GM21825 (cell line): ENCODE data around the gene ALKBH2.
"Not testable (repeated sequence)": the region's sequence is repeated elsewhere in the genome, so short reads cannot be mapped to it uniquely, and the experiment has no call there.

ENCODE experiments used
- ATAC-seq: cut with Tn5 transposase; IDR thresholded peaks from one replicate; pipeline ENCODE4 v1.9.1; 2021; ENCODE audit warnings: mild to moderate bottlenecking, moderate library complexity; ENCODE audit not compliant: unreplicated experiment

Gene ALKBH2

GRCh38 chr12:109069307-109070271 lies 23.7 kb downstream of the ALKBH2 start:
- ATAC-seq, result no peak

GRCh38 chr12:109065853-109066193 lies 27.4 kb downstream of the ALKBH2 start:
- ATAC-seq, result no peak

GRCh38 chr12:109065154-109065852 lies 28.0 kb downstream of the ALKBH2 start:
- ATAC-seq, result no peak

GRCh38 chr12:109064143-109064542 lies 29.1 kb downstream of the ALKBH2 start:
- ATAC-seq, result no peak

- ATAC-seq, result no peak
Measured at GRCh38 chr12:109058773-109059172, 34.5 kb downstream of the ALKBH2 start.

GRCh38 chr12:109057376-109057775 lies 35.9 kb downstream of the ALKBH2 start:
- ATAC-seq, result no peak

- ATAC-seq, result no peak
Measured at GRCh38 chr12:109056891-109057290, 36.4 kb downstream of the ALKBH2 start.

- ATAC-seq, result no peak
Measured at GRCh38 chr12:109054520-109054919, 38.8 kb downstream of the ALKBH2 start.

- ATAC-seq, result peak; percentile 5
Measured at GRCh38 chr12:109054124-109054513, 39.2 kb downstream of the ALKBH2 start.

GRCh38 chr12:109053382-109054123 lies 39.7 kb downstream of the ALKBH2 start:
- ATAC-seq, result peak; percentile 46

- ATAC-seq, result peak; percentile 71
Measured at GRCh38 chr12:109052414-109053323, 40.6 kb downstream of the ALKBH2 start, which contains the start of gene USP30. Gene USP30, plus strand, starts transcription at chr12:109052576. Its CDS starts 103 bp downstream, at chr12:109052679.

- no peak for ATAC-seq
Measured at GRCh38 chr12:109052097-109052413, 41.2 kb downstream of the ALKBH2 start.

GRCh38 chr12:109049794-109050193 lies 43.5 kb downstream of the ALKBH2 start:
- ATAC-seq, result not testable (repeated sequence)

- ATAC-seq, result not testable (repeated sequence)
Measured at GRCh38 chr12:109048706-109049105, 44.6 kb downstream of the ALKBH2 start.

GRCh38 chr12:109047081-109047805 lies 46.0 kb downstream of the ALKBH2 start:
- no peak for ATAC-seq

- ATAC-seq, result no peak
Measured at GRCh38 chr12:109044241-109044640, 49.0 kb downstream of the ALKBH2 start.
